GM12878 (cell line): Measurements from ENCODE around the gene SFN. TPM values are rescaled to one million over a fixed set of nuclear protein-coding genes. Genes with fewer than 3 reads are reported as not detected.

Experiments used
- ATAC-seq: fragments of 200-7000 bp; cut with Tn5 transposase; 3 replicates; pipeline ENCODE4 v1.9.1; 2020; ENCODE audit warnings: mild to moderate bottlenecking, moderate library complexity
- BruUV-seq: library from RNA; stranded (reverse); fragments of 400-500 nt; replicated peaks from 2 replicates; lab custom pipeline; 2021; lab: Mats Ljungman, UMichigan
- CTCF ChIA-PET: fragments of 300-600 bp; sonication (Branson Sonifier 250); formaldehyde crosslinking; extraction: SDS; loops from one replicate; lab custom pipeline; 2021; ENCODE audit warnings: inconsistent platforms; lab: Yijun Ruan, JAX
- POLR2A ChIA-PET: fragments of 350-600 bp; formaldehyde crosslinking; extraction: SDS; loops from one replicate; lab custom pipeline; 2021; ENCODE audit warnings: inconsistent platforms; lab: Charles Lee
- RAD21 ChIA-PET: fragments of 300-600 bp; sonication (Branson Sonifier 250); formaldehyde crosslinking; loops from one replicate; lab custom pipeline; 2023; ENCODE audit warnings: antibody characterized with exemption; ENCODE audit not compliant: unreplicated experiment; lab: Charles Lee
- SMC1A ChIA-PET: fragments of 300-600 bp; sonication (Branson Sonifier 250); formaldehyde crosslinking; loops from one replicate; lab custom pipeline; 2023; ENCODE audit not compliant: unreplicated experiment, uncharacterized antibody; lab: Charles Lee
- DNase-seq: peaks from one replicate; pipeline ENCODE4 v3.0.0-alpha.2; 2011; ENCODE audit warnings: low read depth, low spot score
- FAIRE-seq: peaks from 3 replicates; lab custom pipeline; 2011; peaks lifted over from hg19 to GRCh38; lab: Jason Lieb, UNC
- H2AFZ ChIP-seq: 2 replicates; pipeline ENCODE4 v1.6.0; 2011; ENCODE audit warnings: low read depth, low read length, control low read depth; ENCODE audit not compliant: control insufficient read depth
- H3K27ac ChIP-seq: 2 replicates; pipeline ENCODE4 v1.5.1; 2011; ENCODE audit warnings: control low read depth; ENCODE audit not compliant: control insufficient read depth, insufficient read depth
- H3K27me3 ChIP-seq, 2 experiments: replicated peaks in 1 of 2; 2 replicates each; pipeline versions ENCODE4 v1.6.0 to v1.6.1; 2011; ENCODE audit warnings: low read length in 1 of 2; ENCODE audit not compliant: control insufficient read depth in 2 of 2, insufficient read depth in 2 of 2
- H3K36me3 ChIP-seq, 2 experiments: 2 replicates each; pipeline ENCODE4 v1.5.1; 2011; ENCODE audit warnings: low read length in 1 of 2; ENCODE audit not compliant: control insufficient read depth in 2 of 2, insufficient read depth in 2 of 2
- H3K4me1 ChIP-seq: 2 replicates; pipeline ENCODE4 v1.6.1; 2011; ENCODE audit warnings: mild to moderate bottlenecking, low read length, moderate library complexity, mixed read lengths; ENCODE audit not compliant: control insufficient read depth, insufficient read depth
- H3K4me2 ChIP-seq: 2 replicates; pipeline ENCODE4 v1.6.0; 2011; ENCODE audit warnings: control low read depth; ENCODE audit not compliant: control insufficient read depth, insufficient read depth
- H3K4me3 ChIP-seq: fragments of 200-600 bp; sonication (generic); 2 replicates; pipeline ENCODE4 v1.5.1; 2016
- H3K79me2 ChIP-seq: 2 replicates; pipeline ENCODE4 v1.6.0; 2011; ENCODE audit warnings: low read length; ENCODE audit not compliant: control insufficient read depth, insufficient read depth
- H3K9ac ChIP-seq: 2 replicates; pipeline ENCODE4 v1.8.0; 2011; ENCODE audit warnings: low read length, control low read depth, mixed read lengths; ENCODE audit not compliant: control insufficient read depth, insufficient read depth
- H3K9me3 ChIP-seq: replicated peaks from 3 replicates; pipeline ENCODE4 v1.5.1; 2011; ENCODE audit warnings: mild to moderate bottlenecking, low read length; ENCODE audit not compliant: control insufficient read depth, insufficient read depth
- H4K20me1 ChIP-seq: 2 replicates; pipeline ENCODE4 v1.6.0; 2011; ENCODE audit not compliant: control insufficient read depth, insufficient read depth
- CTCF ChIP-seq, 3 experiments: IDR thresholded peaks in 2 of 3; conservative IDR thresholded peaks in 1 of 3; 2 replicates each; pipeline ENCODE4 v1.5.1; 2011; ENCODE audit warnings: low read depth in 3 of 3, low read length in 3 of 3, mild to moderate bottlenecking in 3 of 3, control low read depth in 2 of 3, moderate library complexity in 2 of 3, inconsistent platforms in 1 of 3, mixed read lengths in 1 of 3; ENCODE audit not compliant: control insufficient read depth in 2 of 3, insufficient read depth in 1 of 3; ENCODE audit errors: extremely low read depth in 1 of 3
- FOS ChIP-seq: IDR thresholded peaks from 3 replicates; pipeline ENCODE4 v1.6.1; 2011; ENCODE audit warnings: borderline replicate concordance; ENCODE audit not compliant: insufficient read length; ENCODE audit errors: extremely low read depth
- HDAC2 ChIP-seq: fragments of 200-600 bp; sonication (generic); IDR thresholded peaks from 2 replicates; pipeline ENCODE4 v1.6.1; 2017
- POLR2A ChIP-seq: IDR thresholded peaks from 2 replicates; pipeline ENCODE4 v1.6.1; 2011; ENCODE audit warnings: low read depth, mild to moderate bottlenecking, low read length
- WGBS: methylation state at CpG from one replicate; pipeline ENCODE4 v1.1.6; 2016; ENCODE audit warnings: low lambda C conversion rate; ENCODE audit not compliant: insufficient replicate concordance, insufficient coverage; ENCODE audit errors: missing lambda C conversion rate; 5-methylcytosine and 5-hydroxymethylcytosine counted together
- in situ Hi-C: fragments of 300-500 bp; cut with MboI; formaldehyde crosslinking; loops from 9 replicates; pipeline ENCODE4 v1.14.3; 2018; ENCODE audit warnings: mixed read lengths
- intact Hi-C: fragments of 100-400 bp; cut with micrococcal nuclease; formaldehyde crosslinking; loops from one replicate; pipeline ENCODE4 v1.14.2; 2022; ENCODE audit not compliant: unreplicated experiment
- polyA plus RNA-seq, 11 experiments: library from polyadenylated mRNA; depleted of rRNA in 4 of 11; unstranded in 6 of 11; stranded (reverse) in 5 of 11; fragments of >200 nt; fragmentation: Nextera tagmentation in 4 of 11; fragmentation: Illumina TruSeq in 1 of 11; extraction: Ambion mirVana in 4 of 11; extraction: Trizol in 1 of 11; gene quantifications; 1 replicate in 1 of 11; 2 replicates in 10 of 11; pipeline versions ENCODE4 v1.2.1 to v1.2.3, GENCODE V29; 2011 to 2016; ENCODE audit warnings: inconsistent platforms in 2 of 11, missing spikeins in 2 of 11, low read depth in 1 of 11
- total RNA-seq, 4 experiments: library from RNA; depleted of rRNA in 3 of 4; stranded (reverse); fragments of >200 nt in 3 of 4; fragmentation: Illumina TruSeq in 1 of 4; extraction: Trizol in 1 of 4; gene quantifications; 2 replicates each; pipeline versions ENCODE4 v1.2.1 to v1.2.3, GENCODE V29; 2013 to 2021

Gene SFN
- total and polyA plus RNA-seq, 10 of the 15 experiments (the other 5 are each of a cell fraction or from before 2014, with no cell fraction given): 0.19 to 2.9 (median 1.0) TPM

- FAIRE-seq: no peak
- ChIA-PET RAD21 (interaction anchor here (1.7 to 1.9 kb wide), 4 partner anchors 10 to 38 kb away, joined by 4 to 7 read pairs (median 6); no protein-coding TSS in a partner anchor), POLR2A (interaction anchor here (0.6 to 1.6 kb wide), 5 partner anchors 9 to 20 kb away, joined by 3 to 6 read pairs (median 5); no protein-coding TSS in a partner anchor), SMC1A (interaction anchor here (2.1 to 2.3 kb wide), 2 partner anchors 28 to 38 kb away, joined by 6 to 8 read pairs; no protein-coding TSS in a partner anchor), CTCF (interaction anchor here (0.5 to 2.6 kb wide), 9 partner anchors 10 to 247 kb away, joined by 3 to 15 read pairs (median 4); no protein-coding TSS in a partner anchor)
- intact Hi-C loops (no loop called here), in situ Hi-C loops (no loop called here)
- H3K4me1 ChIP-seq: no peaks in the 10 kb centered on the region
- WGBS: 87% methylated on average over 10 of the region's 10 CpGs
- no peak overlapping the region for H3K27ac ChIP-seq
- H2AFZ ChIP-seq: no peak overlapping the region
- H3K4me2 ChIP-seq: no peak overlapping the region
- no peak overlapping the region for H3K9ac ChIP-seq
- no TSS peak for BruUV-seq
- no peaks in the 10 kb centered on the region for H3K27me3 ChIP-seq
- ATAC-seq: no peak
- H3K36me3 ChIP-seq: peaks cover 38 to 47% of the 10 kb centered on the region in 2 experiments
- H4K20me1 ChIP-seq: no peaks in the 10 kb centered on the region
- no peak overlapping the region for H3K4me3 ChIP-seq
- no peak for DNase-seq
- TF ChIP-seq FOS: no peak
- peak; percentile 14; the same call in 1 of the 2 replicates for TF ChIP-seq POLR2A
- H3K79me2 ChIP-seq: peaks cover 1% of the 10 kb centered on the region; the same call in 1 of the 2 replicates
- H3K9me3 ChIP-seq: no peaks in the 10 kb centered on the region
Measured at GRCh38 chr1:26848941-26849774, 13.8 kb upstream of the SFN start.

DNA sequence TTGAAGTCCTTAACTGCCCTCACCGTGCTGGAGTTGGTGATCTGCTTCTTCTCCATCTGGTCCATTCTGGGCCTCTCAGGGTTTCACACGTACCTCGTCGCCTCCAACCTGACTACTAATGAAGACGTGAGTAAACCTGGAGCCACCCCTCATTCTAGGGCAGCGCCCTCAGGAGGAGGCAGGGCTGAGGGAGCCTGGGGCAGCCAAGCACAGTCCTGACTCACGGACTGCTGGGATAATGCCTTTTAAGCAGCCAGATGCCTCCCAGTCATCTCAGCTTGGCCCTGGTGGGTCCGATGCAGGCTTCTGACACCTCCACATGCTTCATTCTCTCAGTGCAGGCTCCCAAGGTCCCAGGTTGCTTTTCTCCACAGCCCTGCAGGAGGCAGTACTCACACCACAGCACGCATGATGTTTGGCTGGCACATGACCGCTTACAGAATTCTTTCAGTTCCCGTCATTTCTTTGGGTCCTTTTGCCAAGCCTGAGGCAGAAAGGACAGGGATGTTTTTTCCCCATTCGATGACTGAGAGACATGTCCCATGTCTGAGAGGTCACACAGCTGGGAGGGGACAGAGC lies 11.8 kb upstream of the SFN start:
- Histone ChIP-seq H3K27me3 (no peaks in the 10 kb centered on the region), H3K9me3 (no peaks in the 10 kb centered on the region), H3K4me1 (no peaks in the 10 kb centered on the region), H4K20me1 (no peaks in the 10 kb centered on the region), H2AFZ (no peak overlapping the region), H3K79me2 (no peaks in the 10 kb centered on the region), H3K4me3 (no peak overlapping the region), H3K36me3 (peaks cover 39 to 53% of the 10 kb centered on the region in 2 experiments), H3K9ac (no peak overlapping the region), H3K4me2 (no peak overlapping the region), H3K27ac (no peak overlapping the region)
- BruUV-seq: no TSS peak
- WGBS: 93% methylated on average over 12 of the region's 12 CpGs
- POLR2A ChIA-PET: no interaction called here
- ATAC-seq (no peak), DNase-seq (no peak), FAIRE-seq (no peak)
- SMC1A ChIA-PET: interaction anchor here (2.1 to 2.3 kb wide), 2 partner anchors 30 to 40 kb away, joined by 6 to 8 read pairs; no protein-coding TSS in a partner anchor
- in situ Hi-C loops: no loop called here
- TF ChIP-seq CTCF (IDR thresholded peaks at IDR 0.05 in 2 of 3, conservative IDR thresholded peaks at IDR 0.05 in 1 of 3; ENCODE audit: control insufficient read depth in 2 of 3, extremely low read depth in 1 of 3, insufficient read depth in 1 of 3, low read depth in 3 of 3, low read length in 3 of 3) (0 out of 6 replicates have a peak, but pooled peaks of 2 of the 3 experiments have one; percentile 5), HDAC2 (no peak)
- intact Hi-C loops: no loop called here
- RAD21 ChIA-PET: interaction anchor here (0.9 to 1.8 kb wide), 4 partner anchors 23 to 40 kb away, joined by 3 to 7 read pairs (median 3); no protein-coding TSS in a partner anchor
- CTCF ChIA-PET: interaction anchor here (0.5 to 2.6 kb wide), 6 partner anchors 11 to 200 kb away, joined by 3 to 15 read pairs (median 4); no protein-coding TSS in a partner anchor
